DOHH2 (cell line): Measurements from ENCODE around the gene MBIP.

ENCODE experiments used
- H3F3A ChIP-seq: fragments of 200-600 bp; sonication (generic), shearing (Covaris generic); 2 replicates; pipeline ENCODE4 v1.6.0; 2016; ENCODE audit warnings: antibody characterized with exemption, mild to moderate bottlenecking; ENCODE audit not compliant: control insufficient read depth, insufficient read depth
- H3K27ac ChIP-seq: fragments of 200-600 bp; sonication (generic); 2 replicates; pipeline ENCODE4 v1.5.1; 2014; ENCODE audit warnings: low read depth, mild to moderate bottlenecking, low read length, moderate library complexity
- H3K27me3 ChIP-seq: fragments of 200-600 bp; sonication (generic); 2 replicates; pipeline ENCODE4 v1.6.1; 2014; ENCODE audit warnings: mild to moderate bottlenecking, low read length, mixed read lengths; ENCODE audit not compliant: control insufficient read depth
- H3K36me3 ChIP-seq: fragments of 200-600 bp; sonication (generic); 2 replicates; pipeline ENCODE4 v1.6.1; 2014; ENCODE audit warnings: mild to moderate bottlenecking, low read length, moderate library complexity, mixed read lengths; ENCODE audit not compliant: control insufficient read depth
- H3K4me1 ChIP-seq: fragments of 200-600 bp; sonication (generic); 2 replicates; pipeline ENCODE4 v1.6.1; 2014; ENCODE audit warnings: mild to moderate bottlenecking, low read length, mixed read lengths; ENCODE audit not compliant: control insufficient read depth
- H3K4me2 ChIP-seq: fragments of 200-600 bp; sonication (generic); 2 replicates; pipeline ENCODE4 v1.6.0; 2014; ENCODE audit warnings: mild to moderate bottlenecking, low read length, moderate library complexity
- H3K4me3 ChIP-seq: fragments of 200-600 bp; sonication (generic); 2 replicates; pipeline ENCODE4 v1.5.1; 2014; ENCODE audit warnings: mild to moderate bottlenecking, low read length, mixed read lengths
- H3K79me2 ChIP-seq: fragments of 200-600 bp; sonication (generic); 2 replicates; pipeline ENCODE4 v1.6.1; 2014; ENCODE audit warnings: mild to moderate bottlenecking, low read length, mixed read lengths; ENCODE audit not compliant: control insufficient read depth
- H3K9me2 ChIP-seq: fragments of 200-600 bp; sonication (generic); replicated peaks from 2 replicates; pipeline ENCODE4 v1.6.1; 2014; ENCODE audit warnings: mild to moderate bottlenecking, low read length, mixed read lengths; ENCODE audit not compliant: control insufficient read depth
- H3K9me3 ChIP-seq: fragments of 200-600 bp; sonication (generic); 2 replicates; pipeline ENCODE4 v1.6.1; 2014; ENCODE audit warnings: antibody characterized with exemption, low read length, mixed read lengths; ENCODE audit not compliant: control insufficient read depth, insufficient read depth
- H4K20me1 ChIP-seq: fragments of 200-600 bp; sonication (generic); 2 replicates; pipeline ENCODE4 v1.6.0; 2014; ENCODE audit warnings: low read depth, mild to moderate bottlenecking, antibody characterized with exemption, low read length, moderate library complexity; ENCODE audit not compliant: control insufficient read depth, insufficient read depth
- EZH2phosphoT487 ChIP-seq: fragments of 200-600 bp; sonication (generic); IDR thresholded peaks from 2 replicates; pipeline ENCODE4 v1.6.1; 2017; ENCODE audit warnings: borderline replicate concordance, mild to moderate bottlenecking, antibody characterized with exemption, low read length, moderate library complexity, mixed read lengths
- TF ChIP-seq, protein P1 (sequence below): fragments of 200-600 bp; sonication (generic); IDR thresholded peaks from one replicate; pipeline ENCODE4 v1.5.1; 2014; ENCODE audit warnings: antibody characterized with exemption, mild to moderate bottlenecking, low read depth, low read length; ENCODE audit not compliant: poor library complexity, severe bottlenecking

MBIP gene

DNA sequence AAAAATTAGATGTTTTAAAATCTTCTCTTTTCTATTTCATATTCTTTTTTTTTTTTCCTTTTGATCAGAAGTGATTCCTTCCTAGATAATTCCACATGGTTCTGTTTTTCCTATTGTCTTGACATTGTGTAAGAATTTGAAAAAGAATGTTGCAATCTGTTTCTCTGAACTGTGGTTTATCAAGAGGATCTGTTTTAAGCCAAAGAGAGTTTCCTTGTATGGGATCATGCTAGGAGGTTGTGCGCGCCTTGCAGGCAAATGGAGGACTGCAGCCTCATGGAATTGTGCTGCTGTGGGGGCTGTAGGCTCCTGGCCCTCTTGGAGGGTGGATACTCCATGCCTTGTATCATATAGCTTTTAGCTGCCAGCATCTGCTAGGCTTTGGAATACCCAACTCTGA lies 43.3 kb upstream of the MBIP start:
- TF ChIP-seq EZH2phosphoT487: no peak
- TF ChIP-seq, protein P1, sequence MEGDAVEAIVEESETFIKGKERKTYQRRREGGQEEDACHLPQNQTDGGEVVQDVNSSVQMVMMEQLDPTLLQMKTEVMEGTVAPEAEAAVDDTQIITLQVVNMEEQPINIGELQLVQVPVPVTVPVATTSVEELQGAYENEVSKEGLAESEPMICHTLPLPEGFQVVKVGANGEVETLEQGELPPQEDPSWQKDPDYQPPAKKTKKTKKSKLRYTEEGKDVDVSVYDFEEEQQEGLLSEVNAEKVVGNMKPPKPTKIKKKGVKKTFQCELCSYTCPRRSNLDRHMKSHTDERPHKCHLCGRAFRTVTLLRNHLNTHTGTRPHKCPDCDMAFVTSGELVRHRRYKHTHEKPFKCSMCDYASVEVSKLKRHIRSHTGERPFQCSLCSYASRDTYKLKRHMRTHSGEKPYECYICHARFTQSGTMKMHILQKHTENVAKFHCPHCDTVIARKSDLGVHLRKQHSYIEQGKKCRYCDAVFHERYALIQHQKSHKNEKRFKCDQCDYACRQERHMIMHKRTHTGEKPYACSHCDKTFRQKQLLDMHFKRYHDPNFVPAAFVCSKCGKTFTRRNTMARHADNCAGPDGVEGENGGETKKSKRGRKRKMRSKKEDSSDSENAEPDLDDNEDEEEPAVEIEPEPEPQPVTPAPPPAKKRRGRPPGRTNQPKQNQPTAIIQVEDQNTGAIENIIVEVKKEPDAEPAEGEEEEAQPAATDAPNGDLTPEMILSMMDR: no peak
- H3K4me2 ChIP-seq: no peak overlapping the region
- no peak overlapping the region for H3K4me3 ChIP-seq
- H4K20me1 ChIP-seq: no peaks in the 10 kb centered on the region
- H3K9me2 ChIP-seq: no peaks in the 10 kb centered on the region
- H3K27me3 ChIP-seq: peaks cover 3% of the 10 kb centered on the region; the same call in 1 of the 2 replicates
- H3K79me2 ChIP-seq: no peaks in the 10 kb centered on the region
- H3K27ac ChIP-seq: no peak overlapping the region
- H3K36me3 ChIP-seq: no peaks in the 10 kb centered on the region
- no peaks in the 10 kb centered on the region for H3K9me3 ChIP-seq
- no peaks in the 10 kb centered on the region for H3F3A ChIP-seq
- no peaks in the 10 kb centered on the region for H3K4me1 ChIP-seq

DNA sequence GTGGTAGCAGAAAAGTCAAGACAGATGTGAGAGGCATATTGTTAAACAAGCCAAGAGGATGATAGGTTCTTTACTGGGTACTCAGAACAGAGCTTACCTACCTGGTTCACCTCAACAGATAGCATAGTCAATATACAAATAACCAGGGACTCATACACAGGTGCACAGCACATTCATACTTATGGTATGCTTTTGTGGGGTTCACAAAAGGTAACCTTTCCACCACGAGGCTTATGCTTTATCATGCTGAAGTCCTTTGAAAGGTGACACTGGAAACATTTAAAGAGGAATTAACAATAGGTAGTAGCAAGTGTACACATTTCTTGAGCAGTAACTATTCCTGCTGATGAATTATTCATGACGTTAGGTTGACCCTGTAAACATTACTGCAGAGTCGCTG lies 42.2 kb upstream of the MBIP start:
- H3F3A ChIP-seq: no peaks in the 10 kb centered on the region
- no peak overlapping the region for H3K27ac ChIP-seq
- TF ChIP-seq EZH2phosphoT487: no peak
- TF ChIP-seq, protein P1: no peak
- H4K20me1 ChIP-seq: no peaks in the 10 kb centered on the region
- H3K27me3 ChIP-seq: peaks cover 3% of the 10 kb centered on the region; the same call in 1 of the 2 replicates
- no peaks in the 10 kb centered on the region for H3K79me2 ChIP-seq
- H3K4me1 ChIP-seq: no peaks in the 10 kb centered on the region
- H3K9me3 ChIP-seq: no peaks in the 10 kb centered on the region
- no peak overlapping the region for H3K4me2 ChIP-seq
- H3K36me3 ChIP-seq: no peaks in the 10 kb centered on the region
- no peaks in the 10 kb centered on the region for H3K9me2 ChIP-seq
- no peak overlapping the region for H3K4me3 ChIP-seq

DNA sequence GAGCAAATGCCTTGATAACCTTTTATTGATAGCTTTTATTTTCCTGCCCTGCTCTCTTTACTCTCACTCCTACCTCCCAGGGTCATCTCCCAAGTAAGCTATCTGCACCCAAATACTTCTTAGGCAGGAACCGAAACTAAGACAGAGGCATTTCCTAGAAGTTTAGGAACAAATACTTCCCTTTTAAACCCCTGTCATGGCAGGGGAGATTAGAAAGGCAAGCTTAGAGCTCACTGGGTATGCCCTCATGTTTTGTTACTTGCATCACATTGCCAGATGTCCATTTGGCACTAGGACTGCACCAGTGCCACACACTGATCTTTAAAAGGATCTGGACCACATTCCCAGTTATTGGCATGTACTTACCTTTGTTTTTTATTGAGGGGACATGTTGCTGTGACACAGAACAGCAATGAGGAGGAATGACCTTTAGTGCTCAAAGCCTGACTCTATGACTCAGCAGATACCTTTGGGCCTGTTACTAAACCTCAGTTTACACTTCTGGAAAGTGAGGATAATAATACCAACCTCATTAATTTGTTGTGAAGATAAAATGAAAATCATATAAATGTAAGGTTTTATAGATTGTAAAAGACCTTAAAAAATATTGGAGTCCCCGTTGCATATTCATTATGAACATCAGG lies 40.9 kb upstream of the MBIP start:
- Histone ChIP-seq H3K27me3 (no peaks in the 10 kb centered on the region), H3K9me2 (no peaks in the 10 kb centered on the region), H3K4me3 (no peak overlapping the region), H3K79me2 (no peaks in the 10 kb centered on the region), H3K4me2 (no peak overlapping the region), H4K20me1 (no peaks in the 10 kb centered on the region), H3K27ac (no peak overlapping the region), H3K36me3 (no peaks in the 10 kb centered on the region), H3K4me1 (no peaks in the 10 kb centered on the region), H3K9me3 (no peaks in the 10 kb centered on the region), H3F3A (no peaks in the 10 kb centered on the region)
- TF ChIP-seq, protein P1: no peak
- TF ChIP-seq EZH2phosphoT487: no peak
